Endothelial cell of umbilical vein (primary cell): Measurements from ENCODE around the gene DCC. TPM values are rescaled to one million over a fixed set of nuclear protein-coding genes. Genes with fewer than 3 reads are reported as not detected.

Experiments used
- BruUV-seq: library from RNA; stranded (reverse); fragments of 400-500 nt; replicated peaks from 2 replicates; lab custom pipeline; 2021; lab: Mats Ljungman, UMichigan
- CTCF ChIA-PET: fragments of 300-600, 350-600 bp; sonication (Branson Sonifier 250); formaldehyde crosslinking; loops from one replicate; lab custom pipeline; 2021; ENCODE audit warnings: antibody characterized with exemption, inconsistent platforms; lab: Charles Lee
- POLR2A ChIA-PET: fragments of 300-600, 350-600 bp; sonication (Branson Sonifier 250); formaldehyde crosslinking; loops from one replicate; lab custom pipeline; 2021; ENCODE audit warnings: antibody characterized with exemption, inconsistent platforms; lab: Charles Lee
- DNase-seq: peaks from one replicate; pipeline ENCODE4 v3.0.0-alpha.2; 2011; ENCODE audit warnings: low read depth, low spot score
- FAIRE-seq: peaks from 2 replicates; lab custom pipeline; 2011; peaks lifted over from hg19 to GRCh38; lab: Jason Lieb, UNC
- H2AFZ ChIP-seq: 2 replicates; pipeline ENCODE4 v1.6.0; 2012; ENCODE audit warnings: low read depth, low read length, control low read depth, inconsistent platforms
- H3K27ac ChIP-seq: 2 replicates; pipeline ENCODE4 v1.5.1; 2011; ENCODE audit warnings: low read depth, mild to moderate bottlenecking, control low read depth, low read length, moderate library complexity; ENCODE audit not compliant: insufficient read depth
- H3K27me3 ChIP-seq, 2 experiments: 2 replicates each; pipeline versions ENCODE4 v1.6.0 to v1.6.1; 2011; ENCODE audit warnings: low read length in 2 of 2, mixed read lengths in 1 of 2; ENCODE audit not compliant: control insufficient read depth in 2 of 2, insufficient read depth in 2 of 2
- H3K36me3 ChIP-seq, 2 experiments: 2 replicates in 1 of 2; 3 replicates in 1 of 2; pipeline ENCODE4 v1.5.1; 2011; ENCODE audit warnings: low read length in 2 of 2, mild to moderate bottlenecking in 1 of 2, moderate library complexity in 1 of 2; ENCODE audit not compliant: control insufficient read depth in 2 of 2, insufficient read depth in 2 of 2; ENCODE audit errors: extremely low read depth in 1 of 2
- H3K4me1 ChIP-seq: 3 replicates; pipeline ENCODE4 v1.5.1; 2011; ENCODE audit warnings: mild to moderate bottlenecking, low read length; ENCODE audit not compliant: control insufficient read depth, insufficient read depth; ENCODE audit errors: extremely low read depth
- H3K4me2 ChIP-seq: 2 replicates; pipeline ENCODE4 v1.6.1; 2011; ENCODE audit warnings: low read length, control low read depth, mixed read lengths; ENCODE audit not compliant: insufficient read depth
- H3K4me3 ChIP-seq, 3 experiments: fragments of 200-600 bp in 1 of 3; sonication (generic), shearing (Covaris generic) in 1 of 3; replicated peaks in 1 of 3; 2 replicates each; pipeline ENCODE4 v1.5.1; 2011 to 2016; ENCODE audit warnings: control low read depth in 3 of 3, low read length in 3 of 3, mild to moderate bottlenecking in 2 of 3, inconsistent platforms in 1 of 3, low read depth in 1 of 3, moderate library complexity in 1 of 3; ENCODE audit not compliant: insufficient read depth in 1 of 3
- H3K79me2 ChIP-seq: 2 replicates; pipeline ENCODE4 v1.6.0; 2012; ENCODE audit warnings: low read length, inconsistent platforms; ENCODE audit not compliant: control insufficient read depth, insufficient read depth
- H3K9ac ChIP-seq: replicated peaks from 2 replicates; pipeline ENCODE3; 2011; ENCODE audit warnings: low read length, control low read depth; ENCODE audit not compliant: insufficient read depth; ENCODE audit errors: extremely low read depth
- H3K9me1 ChIP-seq: replicated peaks from 3 replicates; pipeline ENCODE4 v1.6.0; 2011; ENCODE audit warnings: mild to moderate bottlenecking, low read length; ENCODE audit not compliant: control insufficient read depth, insufficient read depth; ENCODE audit errors: extremely low read depth
- H3K9me3 ChIP-seq: replicated peaks from 2 replicates; pipeline ENCODE4 v1.5.1; 2012; ENCODE audit warnings: low read length, inconsistent platforms; ENCODE audit not compliant: control insufficient read depth, insufficient read depth
- H4K20me1 ChIP-seq: replicated peaks from 2 replicates; pipeline ENCODE3; 2011; ENCODE audit warnings: mild to moderate bottlenecking, low read length; ENCODE audit not compliant: control insufficient read depth, insufficient read depth; ENCODE audit errors: extremely low read depth
- CTCF ChIP-seq, 2 donors: IDR thresholded peaks; 1 replicate in 1 of 2; 2 replicates in 1 of 2; pipeline ENCODE4 v1.5.1; 2011; ENCODE audit warnings: low read length in 2 of 2, mild to moderate bottlenecking in 2 of 2, moderate library complexity in 2 of 2, control low read depth in 1 of 2, inconsistent platforms in 1 of 2, low read depth in 1 of 2; ENCODE audit not compliant: insufficient read depth in 1 of 2; ENCODE audit errors: extremely low read depth in 1 of 2
- EZH2 ChIP-seq: IDR thresholded peaks from 2 replicates; pipeline ENCODE4 v1.6.1; 2012; ENCODE audit warnings: borderline replicate concordance, low read depth, mild to moderate bottlenecking, moderate library complexity, low read length, inconsistent platforms; ENCODE audit not compliant: severe bottlenecking
- FOS ChIP-seq: IDR thresholded peaks from 2 replicates; pipeline ENCODE4 v1.6.1; 2011; ENCODE audit warnings: mild to moderate bottlenecking, low read length, moderate library complexity, borderline replicate concordance; ENCODE audit not compliant: insufficient read depth
- GATA2 ChIP-seq: IDR thresholded peaks from 2 replicates; pipeline ENCODE4 v1.7.0; 2011; ENCODE audit warnings: low read depth, mild to moderate bottlenecking, moderate library complexity, mixed read lengths, low read length; ENCODE audit not compliant: insufficient read length, insufficient read depth
- JUN ChIP-seq: IDR thresholded peaks from 2 replicates; pipeline ENCODE4 v1.6.1; 2011; ENCODE audit warnings: borderline replicate concordance, low read depth; ENCODE audit not compliant: insufficient read length, insufficient read depth
- MAX ChIP-seq: IDR thresholded peaks from 2 replicates; pipeline ENCODE4 v1.6.1; 2011; ENCODE audit not compliant: insufficient read depth, insufficient read length
- MYC ChIP-seq: IDR thresholded peaks from one replicate; pipeline ENCODE4 v1.6.1; 2011; ENCODE audit warnings: mild to moderate bottlenecking, low read depth, low read length
- POLR2A ChIP-seq: IDR thresholded peaks from 2 replicates; pipeline ENCODE4 v1.6.1; 2012; ENCODE audit warnings: low read depth, mild to moderate bottlenecking, control low read depth, low read length
- POLR2AphosphoS5 ChIP-seq: IDR thresholded peaks from 2 replicates; pipeline ENCODE4 v1.6.1; 2012; ENCODE audit warnings: low read depth, mild to moderate bottlenecking, control low read depth, low read length, moderate library complexity; ENCODE audit not compliant: insufficient read depth
- dilution Hi-C: fragments of 300-500 bp; cut with MboI; formaldehyde crosslinking; loops from one replicate; pipeline ENCODE4 v1.15.0; 2019; ENCODE audit warnings: low sequenced_read_pairs; ENCODE audit not compliant: extremely low pct_ligation_motif_present
- intact Hi-C: fragments of 100-400 bp; cut with micrococcal nuclease; formaldehyde crosslinking; loops from one replicate; pipeline ENCODE4 v1.10.0; 2022
- polyA plus RNA-seq, 4 experiments: library from polyadenylated mRNA; depleted of rRNA in 3 of 4; stranded (reverse) in 3 of 4; unstranded in 1 of 4; fragments of >200 nt; gene quantifications; 2 replicates each; pipeline versions ENCODE4 v1.2.1 to v1.2.3, GENCODE V29; 2011 to 2012; ENCODE audit warnings: missing spikeins in 1 of 4
- total RNA-seq: library from RNA; stranded (reverse); gene quantifications from 2 replicates; pipeline ENCODE4 v1.2.3, GENCODE V29; 2021

Gene DCC
- total and polyA plus RNA-seq, 2 donors (not counting 3 experiments of a cell fraction or from before 2014, with no cell fraction given), result not detected

GRCh38 chr18:52567360-52567759, 227.4 kb downstream of the DCC start:
- CTCF ChIA-PET, result no interaction called here

GRCh38 chr18:52569492-52569891, 229.5 kb downstream of the DCC start:
- no peak overlapping the region for H3K4me2 ChIP-seq
- dilution Hi-C loops (no loop called here), intact Hi-C loops (no loop called here)
- no peak overlapping the region for H2AFZ ChIP-seq
- no peaks in the 10 kb centered on the region for H3K36me3 ChIP-seq
- no peak overlapping the region for H3K9ac ChIP-seq
- no peak for FAIRE-seq
- no peak overlapping the region for H3K4me3 ChIP-seq
- BruUV-seq, result no TSS peak
- H3K4me1 ChIP-seq, result no peaks in the 10 kb centered on the region
- ChIA-PET CTCF (no interaction called here), POLR2A (no interaction called here)
- H3K9me3 ChIP-seq, result peaks cover 5% of the 10 kb centered on the region
- H4K20me1 ChIP-seq, result no peaks in the 10 kb centered on the region
- TF ChIP-seq EZH2 (no peak), MAX (no peak), POLR2A (no peak), FOS (no peak), POLR2AphosphoS5 (no peak), CTCF (IDR thresholded peaks at IDR 0.05; ENCODE audit: extremely low read depth in 1 of 2, insufficient read depth in 1 of 2, low read depth in 1 of 2, low read length in 2 of 2) (no peak), JUN (no peak), MYC (no peak)
- H3K27ac ChIP-seq, result no peak overlapping the region
- no peaks in the 10 kb centered on the region for H3K27me3 ChIP-seq
- H3K79me2 ChIP-seq, result no peaks in the 10 kb centered on the region
- DNase-seq, result no peak
- H3K9me1 ChIP-seq, result no peaks in the 10 kb centered on the region

More at GRCh38 chr18:52567360-52567759, 227.4 kb downstream of the DCC start:
- Histone ChIP-seq H4K20me1 (no peaks in the 10 kb centered on the region), H3K27ac (no peak overlapping the region), H3K79me2 (no peaks in the 10 kb centered on the region), H3K9ac (no peak overlapping the region), H2AFZ (no peak overlapping the region), H3K4me1 (no peaks in the 10 kb centered on the region), H3K9me1 (no peaks in the 10 kb centered on the region), H3K4me3 (no peak overlapping the region), H3K27me3 (no peaks in the 10 kb centered on the region), H3K9me3 (peaks cover 4% of the 10 kb centered on the region), H3K36me3 (no peaks in the 10 kb centered on the region), H3K4me2 (no peak overlapping the region)
- POLR2A ChIA-PET, result no interaction called here
- dilution Hi-C loops, result no loop called here
- FAIRE-seq (no peak), DNase-seq (no peak)
- no peak for TF ChIP-seq MYC
- no peak for TF ChIP-seq POLR2A
- TF ChIP-seq JUN, result no peak
- no peak for TF ChIP-seq MAX
- no peak for TF ChIP-seq GATA2
- TF ChIP-seq FOS, result no peak
- no peak for TF ChIP-seq EZH2
- BruUV-seq, result no TSS peak
- intact Hi-C loops, result no loop called here
